DND-41 (cell line): ENCODE results near the gene SPACA6.

Experiments
- ATAC-seq: fragments of 200-7000 bp; cut with Tn5 transposase; 3 replicates; pipeline ENCODE4 v1.9.1; 2021; ENCODE audit warnings: low read depth; ENCODE audit not compliant: insufficient read depth
- DNase-seq: peaks from one replicate; pipeline ENCODE4 v3.0.0-alpha.2; 2020
- H2AFZ ChIP-seq: 2 replicates; pipeline ENCODE4 v1.6.0; 2012; ENCODE audit warnings: low read depth, low read length
- H3K27ac ChIP-seq: 2 replicates; pipeline ENCODE4 v1.5.1; 2012; ENCODE audit warnings: low read length, inconsistent platforms
- H3K27me3 ChIP-seq: fragments of 200-600 bp; sonication (generic); 2 replicates; pipeline ENCODE4 v1.6.0; 2012; ENCODE audit warnings: low read length, mild to moderate bottlenecking, inconsistent platforms; ENCODE audit not compliant: insufficient read depth, poor library complexity
- H3K36me3 ChIP-seq: 2 replicates; pipeline ENCODE4 v1.5.1; 2012; ENCODE audit warnings: low read length, inconsistent platforms; ENCODE audit not compliant: insufficient read depth
- H3K4me1 ChIP-seq: 2 replicates; pipeline ENCODE4 v1.5.1; 2012; ENCODE audit warnings: mild to moderate bottlenecking, low read length; ENCODE audit not compliant: insufficient read depth
- H3K4me2 ChIP-seq: 2 replicates; pipeline ENCODE4 v1.6.0; 2012; ENCODE audit warnings: mild to moderate bottlenecking, moderate library complexity, low read length, inconsistent platforms; ENCODE audit not compliant: insufficient read depth
- H3K4me3 ChIP-seq, 2 experiments: fragments of 200-600 bp in 1 of 2; shearing (Covaris generic) in 1 of 2; 2 replicates each; pipeline ENCODE4 v1.5.1; 2012 to 2016; ENCODE audit warnings: inconsistent platforms in 2 of 2, low read length in 2 of 2, mild to moderate bottlenecking in 2 of 2, low read depth in 1 of 2, moderate library complexity in 1 of 2
- H3K79me2 ChIP-seq: 2 replicates; pipeline ENCODE4 v1.6.0; 2012; ENCODE audit warnings: low read length, inconsistent platforms; ENCODE audit not compliant: insufficient read depth
- H3K9ac ChIP-seq: 2 replicates; pipeline ENCODE4 v1.6.0; 2012; ENCODE audit warnings: low read depth, mild to moderate bottlenecking, inconsistent platforms, low read length, moderate library complexity
- H3K9me3 ChIP-seq: 2 replicates; pipeline ENCODE4 v1.5.1; 2012; ENCODE audit warnings: low read length, moderate library complexity, mild to moderate bottlenecking, inconsistent platforms; ENCODE audit not compliant: insufficient read depth, severe bottlenecking
- H4K20me1 ChIP-seq: 2 replicates; pipeline ENCODE4 v1.6.0; 2012; ENCODE audit warnings: low read length; ENCODE audit not compliant: insufficient read depth
- EZH2 ChIP-seq: IDR thresholded peaks from 3 replicates; pipeline ENCODE4 v1.6.1; 2012; ENCODE audit warnings: borderline replicate concordance, low read depth, mild to moderate bottlenecking, moderate library complexity, low read length, inconsistent platforms; ENCODE audit not compliant: severe bottlenecking
- TF ChIP-seq, protein P1 (sequence below): IDR thresholded peaks from 2 replicates; pipeline ENCODE4 v1.5.1; 2012; ENCODE audit warnings: borderline replicate concordance, low read length, moderate library complexity, mild to moderate bottlenecking; ENCODE audit not compliant: poor library complexity, severe bottlenecking; ENCODE audit errors: extremely low read depth

The SPACA6 gene

DNA sequence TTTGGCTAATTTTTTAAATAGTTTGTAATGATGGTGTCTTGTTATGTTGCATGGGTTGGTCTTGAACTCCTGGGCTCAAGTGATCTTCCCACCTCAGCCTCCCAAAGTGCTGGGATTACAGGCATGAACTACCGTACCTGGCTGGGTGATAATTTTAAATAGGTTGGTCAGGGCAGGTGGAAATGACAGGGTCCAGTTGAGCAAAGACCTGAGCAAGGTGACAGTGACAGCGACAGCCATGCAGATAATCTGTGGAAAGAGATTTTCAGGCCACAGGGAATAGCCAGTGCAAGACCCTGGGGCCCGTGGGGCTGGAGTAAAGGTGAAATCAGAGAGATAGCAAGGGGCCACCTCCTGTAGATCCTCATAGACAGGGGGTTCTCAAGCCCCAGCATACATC is 3.5 kb downstream of the SPACA6 start:
- no peaks in the 10 kb centered on the region for H3K4me1 ChIP-seq
- TF ChIP-seq EZH2: no peak
- TF ChIP-seq, protein P1, sequence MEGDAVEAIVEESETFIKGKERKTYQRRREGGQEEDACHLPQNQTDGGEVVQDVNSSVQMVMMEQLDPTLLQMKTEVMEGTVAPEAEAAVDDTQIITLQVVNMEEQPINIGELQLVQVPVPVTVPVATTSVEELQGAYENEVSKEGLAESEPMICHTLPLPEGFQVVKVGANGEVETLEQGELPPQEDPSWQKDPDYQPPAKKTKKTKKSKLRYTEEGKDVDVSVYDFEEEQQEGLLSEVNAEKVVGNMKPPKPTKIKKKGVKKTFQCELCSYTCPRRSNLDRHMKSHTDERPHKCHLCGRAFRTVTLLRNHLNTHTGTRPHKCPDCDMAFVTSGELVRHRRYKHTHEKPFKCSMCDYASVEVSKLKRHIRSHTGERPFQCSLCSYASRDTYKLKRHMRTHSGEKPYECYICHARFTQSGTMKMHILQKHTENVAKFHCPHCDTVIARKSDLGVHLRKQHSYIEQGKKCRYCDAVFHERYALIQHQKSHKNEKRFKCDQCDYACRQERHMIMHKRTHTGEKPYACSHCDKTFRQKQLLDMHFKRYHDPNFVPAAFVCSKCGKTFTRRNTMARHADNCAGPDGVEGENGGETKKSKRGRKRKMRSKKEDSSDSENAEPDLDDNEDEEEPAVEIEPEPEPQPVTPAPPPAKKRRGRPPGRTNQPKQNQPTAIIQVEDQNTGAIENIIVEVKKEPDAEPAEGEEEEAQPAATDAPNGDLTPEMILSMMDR: no peak
- H3K4me2 ChIP-seq: no peak overlapping the region
- H3K79me2 ChIP-seq: no peaks in the 10 kb centered on the region
- peaks cover 5% of the 10 kb centered on the region; the same call in 1 of the 2 replicates for H4K20me1 ChIP-seq
- no peak overlapping the region for H2AFZ ChIP-seq
- H3K27ac ChIP-seq: no peak overlapping the region
- peaks cover 3% of the 10 kb centered on the region for H3K27me3 ChIP-seq
- ATAC-seq: no peak
- H3K36me3 ChIP-seq: no peaks in the 10 kb centered on the region
- no peak overlapping the region for H3K4me3 ChIP-seq
- no peaks in the 10 kb centered on the region for H3K9me3 ChIP-seq
- H3K9ac ChIP-seq: no peak overlapping the region
- no peak for DNase-seq

DNA sequence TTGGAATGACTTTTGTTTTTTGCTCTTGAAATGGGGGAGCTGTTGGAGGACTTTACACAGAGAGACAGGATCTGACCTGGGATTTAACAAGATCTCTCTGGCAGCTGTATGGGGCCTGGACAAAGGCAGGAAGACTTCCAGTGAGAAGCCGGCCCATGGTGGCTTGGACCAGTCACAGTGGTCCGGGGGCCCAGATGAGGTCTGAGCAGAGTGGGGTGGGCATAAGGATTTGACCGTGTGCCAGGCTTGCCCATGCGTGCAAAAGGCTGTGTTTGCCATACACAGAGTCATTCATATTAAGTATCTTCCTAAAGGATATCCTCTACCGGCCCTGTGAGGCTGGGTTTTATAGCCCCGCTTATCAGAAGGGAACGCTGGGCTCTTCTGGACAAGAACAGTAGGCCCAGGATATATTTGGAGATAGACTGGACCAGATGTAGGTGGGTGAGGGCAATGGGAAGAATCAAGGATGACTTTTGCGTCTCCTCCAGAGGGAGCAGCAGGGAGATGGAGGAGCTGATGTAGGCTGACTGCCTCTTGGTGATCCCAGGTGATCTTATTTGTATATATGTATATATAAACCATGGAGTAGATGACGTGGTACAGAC is 4.1 kb downstream of the SPACA6 start:
- no peak overlapping the region for H3K9ac ChIP-seq
- no peaks in the 10 kb centered on the region for H3K36me3 ChIP-seq
- H2AFZ ChIP-seq: no peak overlapping the region
- no peak for TF ChIP-seq EZH2
- TF ChIP-seq, protein P1: no peak
- peaks cover 3% of the 10 kb centered on the region for H3K27me3 ChIP-seq
- no peaks in the 10 kb centered on the region for H3K9me3 ChIP-seq
- H3K27ac ChIP-seq: no peak overlapping the region
- no peak overlapping the region for H3K4me2 ChIP-seq
- DNase-seq (no peak), ATAC-seq (no peak)
- H3K4me1 ChIP-seq: no peaks in the 10 kb centered on the region
- H3K4me3 ChIP-seq: no peak overlapping the region
- no peaks in the 10 kb centered on the region for H3K79me2 ChIP-seq
- peaks cover 5% of the 10 kb centered on the region; the same call in 1 of the 2 replicates for H4K20me1 ChIP-seq

DNA sequence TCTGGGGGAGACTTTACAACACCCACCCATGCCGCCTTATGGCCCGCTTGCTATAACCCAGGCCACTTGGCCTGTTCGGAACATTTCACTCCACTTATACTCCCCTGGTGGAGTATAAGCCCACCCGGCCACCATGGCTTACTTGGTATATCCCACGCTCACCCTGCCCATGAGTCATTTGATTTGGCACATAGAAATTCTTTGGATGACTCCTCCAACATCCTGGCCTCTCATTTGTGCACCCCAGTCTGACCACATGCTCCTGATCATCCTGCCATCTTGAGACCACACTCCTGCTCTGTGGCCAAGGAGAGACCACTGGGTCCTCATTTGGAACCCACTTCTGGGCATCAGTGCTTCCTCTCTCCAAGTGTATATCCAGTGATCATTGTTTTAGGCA is 5.2 kb downstream of the SPACA6 start:
- DNase-seq (no peak), ATAC-seq (no peak)
- Histone ChIP-seq H3K36me3 (no peaks in the 10 kb centered on the region), H3K27ac (no peak overlapping the region), H3K27me3 (peaks cover 3% of the 10 kb centered on the region), H3K4me2 (no peak overlapping the region), H3K9ac (no peak overlapping the region), H3K4me1 (peaks cover under 1% of the 10 kb centered on the region; the same call in 1 of the 2 replicates), H3K4me3 (no peak overlapping the region), H3K9me3 (no peaks in the 10 kb centered on the region), H4K20me1 (peaks cover 5% of the 10 kb centered on the region; the same call in 1 of the 2 replicates), H2AFZ (no peak overlapping the region), H3K79me2 (no peaks in the 10 kb centered on the region)
- no peak for TF ChIP-seq EZH2
- TF ChIP-seq, protein P1: no peak
